HUES64 (cell line): ENCODE measurements around the gene SLFN12L.

ENCODE experiments used
- H3K27ac ChIP-seq: 2 replicates; pipeline ENCODE4 v1.7.0; 2013; ENCODE audit warnings: low read depth, low read length, inconsistent platforms
- H3K27me3 ChIP-seq: 2 replicates; pipeline ENCODE4 v1.6.1; 2013; ENCODE audit warnings: mild to moderate bottlenecking, low read length; ENCODE audit not compliant: insufficient read depth
- H3K36me3 ChIP-seq: 2 replicates; pipeline ENCODE4 v1.6.1; 2013; ENCODE audit warnings: mild to moderate bottlenecking, low read length; ENCODE audit not compliant: insufficient read depth
- H3K4me1 ChIP-seq: 2 replicates; pipeline ENCODE4 v1.6.1; 2013; ENCODE audit warnings: mild to moderate bottlenecking, low read length, moderate library complexity; ENCODE audit not compliant: insufficient read depth
- H3K4me3 ChIP-seq: 2 replicates; pipeline ENCODE4 v1.5.1; 2013; ENCODE audit warnings: mild to moderate bottlenecking, low read length, moderate library complexity
- H3K9ac ChIP-seq: 2 replicates; pipeline ENCODE4 v1.6.1; 2013; ENCODE audit warnings: mild to moderate bottlenecking, low read depth, low read length
- H3K9me3 ChIP-seq: 2 replicates; pipeline ENCODE4 v1.6.1; 2013; ENCODE audit warnings: low read depth, low read length; ENCODE audit not compliant: insufficient read depth
- WGBS: fragments of 150-250, 120-280 bp; methylation state at CpG from one replicate; pipeline ENCODE4 v1.1.7; 2013; ENCODE audit warnings: missing lambda C conversion rate; 5-methylcytosine and 5-hydroxymethylcytosine counted together

Gene SLFN12L

DNA sequence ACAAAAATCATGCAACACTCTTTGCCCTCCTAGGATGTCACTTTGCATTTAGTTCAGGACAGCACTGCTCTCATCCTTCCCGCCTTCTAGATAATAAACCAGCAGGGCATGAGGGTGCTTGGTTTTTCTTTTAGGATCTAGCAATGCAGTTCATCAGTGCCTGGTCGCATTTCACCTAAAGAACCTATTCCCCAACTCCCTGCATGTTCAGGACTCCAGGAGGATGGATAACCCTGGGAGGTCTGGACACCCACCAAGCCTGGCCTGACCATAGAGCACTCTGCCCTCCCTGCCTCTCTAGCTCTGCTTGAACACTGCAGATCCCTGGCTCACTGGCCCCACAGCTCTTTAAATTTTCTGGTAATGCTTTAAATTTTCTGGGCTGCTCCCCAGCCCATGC, 107.8 kb downstream of the SLFN12L start:
- no peaks in the 10 kb centered on the region for H3K27me3 ChIP-seq
- no peak overlapping the region for H3K27ac ChIP-seq
- 82% methylated on average over 2 of the region's 2 CpGs for WGBS
- H3K4me3 ChIP-seq, result no peak overlapping the region
- H3K9ac ChIP-seq, result no peak overlapping the region
- H3K36me3 ChIP-seq, result no peaks in the 10 kb centered on the region
- no peaks in the 10 kb centered on the region for H3K9me3 ChIP-seq
- H3K4me1 ChIP-seq, result peaks cover 43% of the 10 kb centered on the region

DNA sequence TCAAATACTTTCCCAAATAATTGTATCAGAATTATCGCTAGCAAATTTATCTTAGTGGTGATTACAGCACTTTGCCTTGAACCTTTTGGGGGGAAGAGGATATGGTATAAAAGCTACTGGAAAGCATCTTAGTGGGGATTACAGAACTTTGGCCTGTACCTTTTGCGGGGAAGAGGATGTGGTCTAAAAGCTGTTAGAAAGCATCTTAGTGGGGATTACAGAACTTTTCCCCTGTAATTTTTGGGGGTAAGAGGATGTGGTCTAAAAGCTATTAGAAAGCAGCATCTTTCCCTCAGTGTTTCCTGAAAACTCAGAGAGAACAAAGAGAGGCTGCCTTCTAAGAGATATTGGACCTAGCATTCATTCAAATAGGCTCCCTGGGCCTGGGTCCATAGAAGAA, 109.2 kb downstream of the SLFN12L start:
- Histone ChIP-seq H3K27ac (no peak overlapping the region), H3K27me3 (no peaks in the 10 kb centered on the region), H3K4me1 (peaks cover 36% of the 10 kb centered on the region), H3K36me3 (no peaks in the 10 kb centered on the region), H3K9ac (no peak overlapping the region), H3K9me3 (no peaks in the 10 kb centered on the region), H3K4me3 (no peak overlapping the region)
- 98% methylated on average over 2 of the region's 2 CpGs for WGBS

DNA sequence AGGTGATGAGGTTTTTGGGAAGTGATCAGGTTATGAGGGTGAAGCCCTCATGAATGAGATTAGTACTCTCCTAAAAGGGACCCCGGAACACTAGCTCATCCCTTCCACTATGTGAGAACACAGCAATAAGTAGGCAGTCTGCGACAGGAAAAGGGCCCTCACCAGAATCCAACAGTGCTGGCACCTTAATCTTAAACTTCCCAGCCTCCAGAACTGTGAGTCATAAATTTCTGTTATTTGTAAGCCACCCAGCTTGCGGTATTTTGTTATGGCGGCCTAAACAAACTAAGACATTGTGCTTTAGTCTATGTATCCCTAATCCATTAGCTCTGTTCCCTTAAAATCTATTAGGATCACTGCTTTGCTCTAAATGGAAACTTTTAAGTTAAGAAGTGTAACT, 113.7 kb downstream of the SLFN12L start:
- Histone ChIP-seq H3K4me3 (no peak overlapping the region), H3K36me3 (peaks cover 26% of the 10 kb centered on the region), H3K27me3 (no peaks in the 10 kb centered on the region), H3K9me3 (no peaks in the 10 kb centered on the region), H3K9ac (no peak overlapping the region), H3K4me1 (peaks cover 10% of the 10 kb centered on the region; the same call in 1 of the 2 replicates), H3K27ac (no peak overlapping the region)
- WGBS, result 95% methylated on average over 4 of the region's 4 CpGs
